Measurements from ENCODE around the gene RAB31.
"Not testable (repeated sequence)": the region's sequence is repeated elsewhere in the genome, so short reads cannot be mapped to it uniquely, and the experiment has no call there.

RAB31 gene

GRCh38 chr18:9852266-9853081 lies 144.4 kb downstream of the RAB31 start:
- Histone ChIP-seq H3K27ac (no peak overlapping the region), H3K36me3 (ENCODE audit: insufficient read depth, low read length) (no peaks in the 10 kb centered on the region), H3K9ac (ENCODE audit: insufficient read length) (no peak overlapping the region), H3K4me3 (no peak overlapping the region), H3K9me3 (ENCODE audit: low read depth, low read length) (no peaks in the 10 kb centered on the region)
- TF ChIP-seq FOXP2 (optimal IDR thresholded peaks at IDR 0.05; ENCODE audit: control extremely low read depth, extremely low read length, insufficient read depth), result no peak
- TF ChIP-seq EZH2 (IDR thresholded peaks at IDR 0.05), result no peak
- no peak for TF ChIP-seq POLR2AphosphoS5 (IDR thresholded peaks at IDR 0.05; ENCODE audit: borderline replicate concordance, low read depth, low read length)
- DNase-seq (ENCODE audit: low read depth, low spot score), result no peak

GRCh38 chr18:9854801-9855676 lies 146.9 kb downstream of the RAB31 start:
- Histone ChIP-seq H3K9me3 (ENCODE audit: low read depth, low read length) (no peaks in the 10 kb centered on the region), H3K9ac (ENCODE audit: insufficient read length) (no peak overlapping the region), H3K4me3 (no peak overlapping the region), H3K27ac (no peak overlapping the region), H3K36me3 (ENCODE audit: insufficient read depth, low read length) (no peaks in the 10 kb centered on the region)
- TF ChIP-seq FOXP2 (optimal IDR thresholded peaks at IDR 0.05; ENCODE audit: control extremely low read depth, extremely low read length, insufficient read depth) (no peak), EZH2 (IDR thresholded peaks at IDR 0.05) (no peak), POLR2AphosphoS5 (IDR thresholded peaks at IDR 0.05; ENCODE audit: borderline replicate concordance, low read depth, low read length) (no peak)
- DNase-seq (ENCODE audit: low read depth, low spot score), result no peak

GRCh38 chr18:9855681-9856080 lies 147.6 kb downstream of the RAB31 start:
- TF ChIP-seq POLR2AphosphoS5 (IDR thresholded peaks at IDR 0.05; ENCODE audit: borderline replicate concordance, low read depth, low read length) (no peak), EZH2 (IDR thresholded peaks at IDR 0.05) (no peak), FOXP2 (optimal IDR thresholded peaks at IDR 0.05; ENCODE audit: control extremely low read depth, extremely low read length, insufficient read depth) (no peak)
- Histone ChIP-seq H3K27ac (no peak overlapping the region), H3K36me3 (ENCODE audit: insufficient read depth, low read length) (no peaks in the 10 kb centered on the region), H3K9ac (ENCODE audit: insufficient read length) (no peak overlapping the region), H3K9me3 (ENCODE audit: low read depth, low read length) (no peaks in the 10 kb centered on the region), H3K4me3 (no peak overlapping the region)
- no peak for DNase-seq (ENCODE audit: low read depth, low spot score)

- TF ChIP-seq FOXP2 (optimal IDR thresholded peaks at IDR 0.05; ENCODE audit: control extremely low read depth, extremely low read length, insufficient read depth), result no peak
- TF ChIP-seq POLR2AphosphoS5 (IDR thresholded peaks at IDR 0.05; ENCODE audit: borderline replicate concordance, low read depth, low read length), result no peak
- no peak for TF ChIP-seq EZH2 (IDR thresholded peaks at IDR 0.05)
- Histone ChIP-seq H3K9me3 (ENCODE audit: low read depth, low read length) (no peaks in the 10 kb centered on the region), H3K9ac (ENCODE audit: insufficient read length) (no peak overlapping the region), H3K36me3 (ENCODE audit: insufficient read depth, low read length) (no peaks in the 10 kb centered on the region), H3K4me3 (no peak overlapping the region), H3K27ac (no peak overlapping the region)
- DNase-seq (ENCODE audit: low read depth, low spot score), result no peak
Measured at GRCh38 chr18:9856092-9856491, 148.0 kb downstream of the RAB31 start.

- not testable (repeated sequence) for H3K9me3 ChIP-seq (ENCODE audit: low read depth, low read length); H3K4me3 ChIP-seq; H3K27ac ChIP-seq; H3K36me3 ChIP-seq (ENCODE audit: insufficient read depth, low read length); H3K9ac ChIP-seq (ENCODE audit: insufficient read length); DNase-seq (ENCODE audit: low read depth, low spot score)
Measured at GRCh38 chr18:9857479-9857998, 149.4 kb downstream of the RAB31 start.

- H3K9me3 ChIP-seq (ENCODE audit: low read depth, low read length), result no peaks in the 10 kb centered on the region
- no peak for DNase-seq (ENCODE audit: low read depth, low spot score)
- H3K27ac ChIP-seq, result no peak overlapping the region
- H3K9ac ChIP-seq (ENCODE audit: insufficient read length), result no peak overlapping the region
- H3K4me3 ChIP-seq, result no peak overlapping the region
- no peak for TF ChIP-seq FOXP2 (optimal IDR thresholded peaks at IDR 0.05; ENCODE audit: control extremely low read depth, extremely low read length, insufficient read depth)
- TF ChIP-seq POLR2AphosphoS5 (IDR thresholded peaks at IDR 0.05; ENCODE audit: borderline replicate concordance, low read depth, low read length), result no peak
- TF ChIP-seq EZH2 (IDR thresholded peaks at IDR 0.05), result no peak
- H3K36me3 ChIP-seq (ENCODE audit: insufficient read depth, low read length), result no peaks in the 10 kb centered on the region
Measured at GRCh38 chr18:9858642-9859041, 150.5 kb downstream of the RAB31 start.

- Histone ChIP-seq H3K36me3 (ENCODE audit: insufficient read depth, low read length) (no peaks in the 10 kb centered on the region), H3K4me3 (no peak overlapping the region), H3K9ac (ENCODE audit: insufficient read length) (no peak overlapping the region), H3K9me3 (ENCODE audit: low read depth, low read length) (no peaks in the 10 kb centered on the region), H3K27ac (no peak overlapping the region)
- no peak for TF ChIP-seq POLR2AphosphoS5 (IDR thresholded peaks at IDR 0.05; ENCODE audit: borderline replicate concordance, low read depth, low read length)
- no peak for TF ChIP-seq FOXP2 (optimal IDR thresholded peaks at IDR 0.05; ENCODE audit: control extremely low read depth, extremely low read length, insufficient read depth)
- no peak for TF ChIP-seq EZH2 (IDR thresholded peaks at IDR 0.05)
- no peak for DNase-seq (ENCODE audit: low read depth, low spot score)
Measured at GRCh38 chr18:9859232-9859631, 151.1 kb downstream of the RAB31 start.

- Histone ChIP-seq H3K36me3 (ENCODE audit: insufficient read depth, low read length) (no peaks in the 10 kb centered on the region), H3K9me3 (ENCODE audit: low read depth, low read length) (no peaks in the 10 kb centered on the region), H3K27ac (no peak overlapping the region), H3K4me3 (no peak overlapping the region), H3K9ac (ENCODE audit: insufficient read length) (no peak overlapping the region)
- DNase-seq (ENCODE audit: low read depth, low spot score), result no peak
- TF ChIP-seq EZH2 (IDR thresholded peaks at IDR 0.05) (no peak), FOXP2 (optimal IDR thresholded peaks at IDR 0.05; ENCODE audit: control extremely low read depth, extremely low read length, insufficient read depth) (no peak), POLR2AphosphoS5 (IDR thresholded peaks at IDR 0.05; ENCODE audit: borderline replicate concordance, low read depth, low read length) (no peak)
Measured at GRCh38 chr18:9860682-9861081, 152.6 kb downstream of the RAB31 start.
